ENCODE data around the gene ZNF622. TPM values are rescaled to one million over a fixed set of nuclear protein-coding genes. Genes with fewer than 3 reads are reported as not detected.

ZNF622 gene, protein sequence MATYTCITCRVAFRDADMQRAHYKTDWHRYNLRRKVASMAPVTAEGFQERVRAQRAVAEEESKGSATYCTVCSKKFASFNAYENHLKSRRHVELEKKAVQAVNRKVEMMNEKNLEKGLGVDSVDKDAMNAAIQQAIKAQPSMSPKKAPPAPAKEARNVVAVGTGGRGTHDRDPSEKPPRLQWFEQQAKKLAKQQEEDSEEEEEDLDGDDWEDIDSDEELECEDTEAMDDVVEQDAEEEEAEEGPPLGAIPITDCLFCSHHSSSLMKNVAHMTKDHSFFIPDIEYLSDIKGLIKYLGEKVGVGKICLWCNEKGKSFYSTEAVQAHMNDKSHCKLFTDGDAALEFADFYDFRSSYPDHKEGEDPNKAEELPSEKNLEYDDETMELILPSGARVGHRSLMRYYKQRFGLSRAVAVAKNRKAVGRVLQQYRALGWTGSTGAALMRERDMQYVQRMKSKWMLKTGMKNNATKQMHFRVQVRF
- 32.0 and 33.0 TPM in 2 replicates for total RNA-seq

DNA sequence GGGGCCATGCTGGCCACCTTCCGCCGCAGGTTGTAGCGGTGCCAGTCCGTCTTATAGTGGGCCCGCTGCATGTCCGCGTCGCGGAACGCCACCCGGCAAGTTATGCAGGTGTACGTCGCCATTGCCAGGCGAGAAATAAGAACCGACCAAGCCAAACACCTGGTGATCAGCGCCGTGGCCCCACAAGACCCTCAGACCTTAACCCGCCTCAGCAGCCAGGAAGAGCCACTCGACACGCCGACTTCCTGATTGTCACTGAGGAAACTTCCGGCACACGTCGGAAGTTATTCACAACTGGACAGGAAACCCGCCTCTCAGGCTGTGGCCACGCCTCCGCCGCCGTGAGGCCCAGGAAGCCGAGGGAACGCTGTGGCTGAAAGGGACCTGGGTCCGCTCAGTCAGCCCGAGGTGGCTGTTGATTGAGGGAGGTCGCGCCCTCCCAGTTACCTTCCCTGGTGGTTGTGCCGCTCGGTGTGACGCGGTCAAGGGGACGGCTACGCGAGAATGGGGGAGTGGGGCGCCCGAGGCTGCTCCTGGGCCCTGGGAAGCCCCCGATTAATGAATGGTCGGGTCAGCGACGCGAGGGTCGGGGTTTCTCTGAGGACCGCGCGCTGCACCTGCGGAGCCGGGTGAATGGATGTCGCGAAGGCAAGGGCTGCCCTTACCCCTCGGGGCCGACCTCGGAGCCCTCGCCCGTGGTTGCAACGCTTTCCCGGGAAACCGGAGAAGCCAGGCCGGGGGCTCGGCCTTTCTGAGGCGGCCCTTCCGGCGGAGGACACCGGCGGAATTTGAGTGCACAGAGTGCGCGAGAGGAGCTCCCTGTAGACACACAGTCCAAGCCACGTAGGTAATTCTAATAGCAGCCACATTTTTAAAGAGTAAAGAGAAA is at the start of gene ZNF622:
Gene ZNF622, minus strand, starts transcription at position 257 of the 889 bp plus-strand sequence. Its CDS starts 135 bp downstream, at position 122.

Other genes starting within 250 kb of the ZNF622 start
- under 0.01 and 1.3 TPM in 2 replicates for gene RETREG1, start 151.2 kb upstream of the ZNF622 start, total RNA-seq